Measurements from ENCODE around the gene TMEM202. TPM values are rescaled to one million over a fixed set of nuclear protein-coding genes. Genes with fewer than 3 reads are reported as not detected.

The TMEM202 gene
- total and polyA plus RNA-seq, 2 of the 13 experiments (the other 11 are each of a cell fraction or from before 2014, with no cell fraction given), result not detected

DNA sequence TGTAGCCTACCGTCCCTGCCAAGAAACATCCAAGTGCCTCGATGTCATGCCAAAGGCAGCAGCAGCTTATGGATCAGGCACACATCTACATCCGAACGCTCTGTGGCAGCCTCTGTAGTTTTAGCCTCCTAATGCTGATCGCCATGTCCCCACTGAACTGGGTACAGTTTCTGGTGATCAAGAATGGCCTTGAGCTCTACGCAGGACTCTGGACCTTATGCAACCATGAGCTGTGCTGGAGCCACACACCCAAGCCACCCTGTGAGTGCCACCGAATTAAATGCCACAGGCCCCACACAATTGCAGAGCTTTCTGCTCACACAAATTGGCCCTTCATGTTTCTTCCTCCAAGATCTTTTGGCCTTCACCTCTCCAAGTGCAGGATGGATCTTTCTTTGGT lies 543 bp downstream of the TMEM202 start (continued):
- TF ChIP-seq, protein P1, sequence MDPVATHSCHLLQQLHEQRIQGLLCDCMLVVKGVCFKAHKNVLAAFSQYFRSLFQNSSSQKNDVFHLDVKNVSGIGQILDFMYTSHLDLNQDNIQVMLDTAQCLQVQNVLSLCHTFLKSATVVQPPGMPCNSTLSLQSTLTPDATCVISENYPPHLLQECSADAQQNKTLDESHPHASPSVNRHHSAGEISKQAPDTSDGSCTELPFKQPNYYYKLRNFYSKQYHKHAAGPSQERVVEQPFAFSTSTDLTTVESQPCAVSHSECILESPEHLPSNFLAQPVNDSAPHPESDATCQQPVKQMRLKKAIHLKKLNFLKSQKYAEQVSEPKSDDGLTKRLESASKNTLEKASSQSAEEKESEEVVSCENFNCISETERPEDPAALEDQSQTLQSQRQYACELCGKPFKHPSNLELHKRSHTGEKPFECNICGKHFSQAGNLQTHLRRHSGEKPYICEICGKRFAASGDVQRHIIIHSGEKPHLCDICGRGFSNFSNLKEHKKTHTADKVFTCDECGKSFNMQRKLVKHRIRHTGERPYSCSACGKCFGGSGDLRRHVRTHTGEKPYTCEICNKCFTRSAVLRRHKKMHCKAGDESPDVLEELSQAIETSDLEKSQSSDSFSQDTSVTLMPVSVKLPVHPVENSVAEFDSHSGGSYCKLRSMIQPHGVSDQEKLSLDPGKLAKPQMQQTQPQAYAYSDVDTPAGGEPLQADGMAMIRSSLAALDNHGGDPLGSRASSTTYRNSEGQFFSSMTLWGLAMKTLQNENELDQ (CRISPR knock-in tag; IDR thresholded peaks at IDR 0.05; ENCODE audit: borderline replicate concordance), result no peak
- TF ChIP-seq, protein P2, sequence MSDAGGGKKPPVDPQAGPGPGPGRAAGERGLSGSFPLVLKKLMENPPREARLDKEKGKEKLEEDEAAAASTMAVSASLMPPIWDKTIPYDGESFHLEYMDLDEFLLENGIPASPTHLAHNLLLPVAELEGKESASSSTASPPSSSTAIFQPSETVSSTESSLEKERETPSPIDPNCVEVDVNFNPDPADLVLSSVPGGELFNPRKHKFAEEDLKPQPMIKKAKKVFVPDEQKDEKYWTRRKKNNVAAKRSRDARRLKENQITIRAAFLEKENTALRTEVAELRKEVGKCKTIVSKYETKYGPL (CRISPR knock-in tag; IDR thresholded peaks at IDR 0.05), result peak; percentile 75; the same call in 1 of the 2 replicates
- TF ChIP-seq, protein P3, sequence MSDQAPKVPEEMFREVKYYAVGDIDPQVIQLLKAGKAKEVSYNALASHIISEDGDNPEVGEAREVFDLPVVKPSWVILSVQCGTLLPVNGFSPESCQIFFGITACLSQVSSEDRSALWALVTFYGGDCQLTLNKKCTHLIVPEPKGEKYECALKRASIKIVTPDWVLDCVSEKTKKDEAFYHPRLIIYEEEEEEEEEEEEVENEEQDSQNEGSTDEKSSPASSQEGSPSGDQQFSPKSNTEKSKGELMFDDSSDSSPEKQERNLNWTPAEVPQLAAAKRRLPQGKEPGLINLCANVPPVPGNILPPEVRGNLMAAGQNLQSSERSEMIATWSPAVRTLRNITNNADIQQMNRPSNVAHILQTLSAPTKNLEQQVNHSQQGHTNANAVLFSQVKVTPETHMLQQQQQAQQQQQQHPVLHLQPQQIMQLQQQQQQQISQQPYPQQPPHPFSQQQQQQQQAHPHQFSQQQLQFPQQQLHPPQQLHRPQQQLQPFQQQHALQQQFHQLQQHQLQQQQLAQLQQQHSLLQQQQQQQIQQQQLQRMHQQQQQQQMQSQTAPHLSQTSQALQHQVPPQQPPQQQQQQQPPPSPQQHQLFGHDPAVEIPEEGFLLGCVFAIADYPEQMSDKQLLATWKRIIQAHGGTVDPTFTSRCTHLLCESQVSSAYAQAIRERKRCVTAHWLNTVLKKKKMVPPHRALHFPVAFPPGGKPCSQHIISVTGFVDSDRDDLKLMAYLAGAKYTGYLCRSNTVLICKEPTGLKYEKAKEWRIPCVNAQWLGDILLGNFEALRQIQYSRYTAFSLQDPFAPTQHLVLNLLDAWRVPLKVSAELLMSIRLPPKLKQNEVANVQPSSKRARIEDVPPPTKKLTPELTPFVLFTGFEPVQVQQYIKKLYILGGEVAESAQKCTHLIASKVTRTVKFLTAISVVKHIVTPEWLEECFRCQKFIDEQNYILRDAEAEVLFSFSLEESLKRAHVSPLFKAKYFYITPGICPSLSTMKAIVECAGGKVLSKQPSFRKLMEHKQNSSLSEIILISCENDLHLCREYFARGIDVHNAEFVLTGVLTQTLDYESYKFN (CRISPR knock-in tag; conservative IDR thresholded peaks at IDR 0.05), result peak; percentile 55
- no peak for TF ChIP-seq AGO1 (IDR thresholded peaks at IDR 0.05; ENCODE audit: low read depth, low read length, poor library complexity, severe bottlenecking)
- peak; percentile 81; the same call in 1 of the 2 replicates for TF ChIP-seq CEBPB (IDR thresholded peaks at IDR 0.05; ENCODE audit: borderline replicate concordance, low read depth, low read length)
- no peak for TF ChIP-seq NONO (IDR thresholded peaks at IDR 0.05)
- no peak for TF ChIP-seq NONO (CRISPR knock-in tag; conservative IDR thresholded peaks at IDR 0.05)
- TF ChIP-seq, protein P4, sequence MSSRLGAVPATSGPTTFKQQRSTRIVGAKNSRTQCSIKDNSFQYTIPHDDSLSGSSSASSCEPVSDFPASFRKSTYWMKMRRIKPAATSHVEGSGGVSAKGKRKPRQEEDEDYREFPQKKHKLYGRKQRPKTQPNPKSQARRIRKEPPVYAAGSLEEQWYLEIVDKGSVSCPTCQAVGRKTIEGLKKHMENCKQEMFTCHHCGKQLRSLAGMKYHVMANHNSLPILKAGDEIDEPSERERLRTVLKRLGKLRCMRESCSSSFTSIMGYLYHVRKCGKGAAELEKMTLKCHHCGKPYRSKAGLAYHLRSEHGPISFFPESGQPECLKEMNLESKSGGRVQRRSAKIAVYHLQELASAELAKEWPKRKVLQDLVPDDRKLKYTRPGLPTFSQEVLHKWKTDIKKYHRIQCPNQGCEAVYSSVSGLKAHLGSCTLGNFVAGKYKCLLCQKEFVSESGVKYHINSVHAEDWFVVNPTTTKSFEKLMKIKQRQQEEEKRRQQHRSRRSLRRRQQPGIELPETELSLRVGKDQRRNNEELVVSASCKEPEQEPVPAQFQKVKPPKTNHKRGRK (CRISPR knock-in tag; IDR thresholded peaks at IDR 0.05), result no peak
- TF ChIP-seq ZBTB7B (CRISPR knock-in tag; IDR thresholded peaks at IDR 0.05), result no peak
- no peak for TF ChIP-seq KAT7 (CRISPR knock-in tag; IDR thresholded peaks at IDR 0.05; ENCODE audit: borderline replicate concordance)
- no peak for TF ChIP-seq NFRKB (IDR thresholded peaks at IDR 0.05)
- TF ChIP-seq CENPT (CRISPR knock-in tag; IDR thresholded peaks at IDR 0.05; ENCODE audit: low read depth), result no peak
- TF ChIP-seq PHB2 (IDR thresholded peaks at IDR 0.05; ENCODE audit: partially characterized antibody), result no peak
- no peak for TF ChIP-seq KLF6 (CRISPR knock-in tag; IDR thresholded peaks at IDR 0.05)
- TF ChIP-seq NAIF1 (CRISPR knock-in tag; IDR thresholded peaks at IDR 0.05; ENCODE audit: borderline replicate concordance), result no peak
- no peak for TF ChIP-seq KMT2A (CRISPR knock-in tag; IDR thresholded peaks at IDR 0.05)
- TF ChIP-seq MLLT10 (CRISPR knock-in tag; IDR thresholded peaks at IDR 0.05), result no peak
- no peak for TF ChIP-seq ZNF775 (CRISPR knock-in tag; IDR thresholded peaks at IDR 0.05; ENCODE audit: borderline replicate concordance)
- peak; percentile 61; the same call in 1 of the 2 replicates for TF ChIP-seq ZNF350 (CRISPR knock-in tag; IDR thresholded peaks at IDR 0.05; ENCODE audit: borderline replicate concordance, low read depth)
- TF ChIP-seq ZNF558 (CRISPR knock-in tag; IDR thresholded peaks at IDR 0.05; ENCODE audit: borderline replicate concordance), result no peak
- TF ChIP-seq POLR2G (IDR thresholded peaks at IDR 0.05; ENCODE audit: low read depth, low read length), result no peak
- no peak for TF ChIP-seq PHF8 (CRISPR knock-in tag; IDR thresholded peaks at IDR 0.05)
- TF ChIP-seq, protein P5, sequence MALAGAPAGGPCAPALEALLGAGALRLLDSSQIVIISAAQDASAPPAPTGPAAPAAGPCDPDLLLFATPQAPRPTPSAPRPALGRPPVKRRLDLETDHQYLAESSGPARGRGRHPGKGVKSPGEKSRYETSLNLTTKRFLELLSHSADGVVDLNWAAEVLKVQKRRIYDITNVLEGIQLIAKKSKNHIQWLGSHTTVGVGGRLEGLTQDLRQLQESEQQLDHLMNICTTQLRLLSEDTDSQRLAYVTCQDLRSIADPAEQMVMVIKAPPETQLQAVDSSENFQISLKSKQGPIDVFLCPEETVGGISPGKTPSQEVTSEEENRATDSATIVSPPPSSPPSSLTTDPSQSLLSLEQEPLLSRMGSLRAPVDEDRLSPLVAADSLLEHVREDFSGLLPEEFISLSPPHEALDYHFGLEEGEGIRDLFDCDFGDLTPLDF (CRISPR knock-in tag; IDR thresholded peaks at IDR 0.05), result no peak

All from HepG2 (cell line).